OCI-LY7 (cell line): ENCODE results near the gene MAN1A2. TPM values are rescaled to one million over a fixed set of nuclear protein-coding genes. Genes with fewer than 3 reads are reported as not detected.

Experiments used
- BruUV-seq: library from RNA; stranded (reverse); fragments of 400-500 nt; replicated peaks from 2 replicates; lab custom pipeline; 2021; lab: Mats Ljungman, UMichigan
- CTCF ChIA-PET: fragments of 300-600 bp; sonication (Branson Sonifier 250); formaldehyde crosslinking; loops from one replicate; lab custom pipeline; 2022; ENCODE audit warnings: antibody characterized with exemption; ENCODE audit not compliant: unreplicated experiment; lab: Charles Lee
- POLR2A ChIA-PET: fragments of 300-600 bp; sonication (Branson Sonifier 250); formaldehyde crosslinking; loops from one replicate; lab custom pipeline; 2022; ENCODE audit warnings: antibody characterized with exemption; lab: Charles Lee
- DNase-seq: peaks from one replicate; pipeline ENCODE4 v3.0.0-alpha.2; 2015; ENCODE audit warnings: low spot score
- H2AFZ ChIP-seq: fragments of 200-600 bp; sonication (generic), shearing (Covaris generic); 2 replicates; pipeline ENCODE4 v1.6.1; 2014; ENCODE audit warnings: mild to moderate bottlenecking, antibody characterized with exemption, low read length, moderate library complexity
- H3K27ac ChIP-seq: fragments of 200-600 bp; sonication (generic); 2 replicates; pipeline ENCODE4 v1.5.1; 2014; ENCODE audit warnings: mixed run types, low read depth, mild to moderate bottlenecking, moderate library complexity, low read length, inconsistent platforms; ENCODE audit not compliant: poor library complexity, severe bottlenecking
- H3K36me3 ChIP-seq: fragments of 200-600 bp; sonication (generic); 2 replicates; pipeline ENCODE4 v1.6.1; 2014; ENCODE audit warnings: mild to moderate bottlenecking, antibody characterized with exemption, low read length, moderate library complexity, mixed read lengths; ENCODE audit not compliant: insufficient read depth
- H3K4me1 ChIP-seq: fragments of 200-600 bp; sonication (generic); 2 replicates; pipeline ENCODE4 v1.5.1; 2014; ENCODE audit warnings: mild to moderate bottlenecking, low read length; ENCODE audit not compliant: insufficient read depth, poor library complexity, severe bottlenecking
- H3K4me2 ChIP-seq: fragments of 200-600 bp; sonication (generic); 2 replicates; pipeline ENCODE4 v1.6.1; 2014; ENCODE audit warnings: mild to moderate bottlenecking, low read length
- H3K4me3 ChIP-seq: fragments of 200-600 bp; sonication (generic); 2 replicates; pipeline ENCODE4 v1.5.1; 2014; ENCODE audit warnings: mild to moderate bottlenecking, low read depth, low read length; ENCODE audit not compliant: poor library complexity, severe bottlenecking
- H3K79me2 ChIP-seq: fragments of 200-600 bp; sonication (generic); 2 replicates; pipeline ENCODE4 v1.6.1; 2016; ENCODE audit warnings: low read depth, mild to moderate bottlenecking, low read length, moderate library complexity, mixed read lengths; ENCODE audit not compliant: insufficient read depth
- H3K9me2 ChIP-seq: fragments of 200-600 bp; sonication (generic); 2 replicates; pipeline ENCODE4 v1.6.1; 2016; ENCODE audit warnings: mild to moderate bottlenecking, low read length, mixed read lengths; ENCODE audit not compliant: insufficient read depth
- H3K9me3 ChIP-seq: fragments of 200-600 bp; sonication (generic); 2 replicates; pipeline ENCODE4 v1.6.1; 2014; ENCODE audit warnings: mild to moderate bottlenecking, mixed run types, low read length, mixed read lengths
- H4K20me1 ChIP-seq: fragments of 200-600 bp; sonication (generic); 2 replicates; pipeline ENCODE4 v1.6.1; 2014; ENCODE audit warnings: mild to moderate bottlenecking, antibody characterized with exemption, low read length, moderate library complexity, mixed read lengths; ENCODE audit not compliant: insufficient read depth
- CTCF ChIP-seq: fragments of 200-600 bp; sonication (generic); conservative IDR thresholded peaks from 2 replicates; pipeline ENCODE4 v1.5.1; 2014; ENCODE audit warnings: mild to moderate bottlenecking, antibody characterized with exemption, low read length, moderate library complexity, mixed read lengths
- EZH2phosphoT487 ChIP-seq: fragments of 200-600 bp; sonication (generic); IDR thresholded peaks from 2 replicates; pipeline ENCODE4 v1.6.1; 2018; ENCODE audit warnings: low read depth, borderline replicate concordance, mild to moderate bottlenecking, mixed run types, antibody characterized with exemption, low read length, moderate library complexity, mixed read lengths
- intact Hi-C: fragments of 100-400 bp; cut with micrococcal nuclease; formaldehyde crosslinking; loops from one replicate; pipeline ENCODE4 v1.10.0; 2022; ENCODE audit not compliant: unreplicated experiment
- total RNA-seq, 2 experiments: library from RNA; depleted of rRNA in 1 of 2; stranded (reverse); fragments of >200 nt in 1 of 2; shearing (Covaris generic) in 1 of 2; gene quantifications; 2 replicates each; pipeline ENCODE4 v1.2.3, GENCODE V29; 2014 to 2022

Gene MAN1A2
- total RNA-seq, 2 experiments from 2014 or later, result 16.1 to 27.5 TPM

GRCh38 chr1:117405042-117405441, 37.8 kb downstream of the MAN1A2 start:
- H3K79me2 ChIP-seq, result no peaks in the 10 kb centered on the region; the same call in 1 of the 2 replicates
- no peak overlapping the region for H2AFZ ChIP-seq
- H3K9me3 ChIP-seq, result peaks cover 8% of the 10 kb centered on the region; the same call in 1 of the 2 replicates
- no peak overlapping the region for H3K27ac ChIP-seq
- intact Hi-C loops, result no loop called here
- no peak overlapping the region for H3K4me3 ChIP-seq
- H3K9me2 ChIP-seq, result no peaks in the 10 kb centered on the region
- no TSS peak for BruUV-seq
- no peaks in the 10 kb centered on the region for H4K20me1 ChIP-seq
- DNase-seq, result no peak
- ChIA-PET CTCF (no interaction called here), POLR2A (no interaction called here)
- H3K4me2 ChIP-seq, result no peak overlapping the region
- H3K36me3 ChIP-seq, result peaks cover 38% of the 10 kb centered on the region
- no peak for TF ChIP-seq EZH2phosphoT487
- TF ChIP-seq CTCF, result no peak
- H3K4me1 ChIP-seq, result no peaks in the 10 kb centered on the region

- no peak for DNase-seq
- intact Hi-C loops, result no loop called here
- Histone ChIP-seq H3K27ac (no peak overlapping the region), H3K79me2 (peaks cover 4% of the 10 kb centered on the region; the same call in 1 of the 2 replicates), H3K9me3 (no peaks in the 10 kb centered on the region), H3K36me3 (peaks cover 6% of the 10 kb centered on the region), H3K9me2 (no peaks in the 10 kb centered on the region; the same call in 1 of the 2 replicates), H3K4me3 (no peak overlapping the region), H3K4me1 (no peaks in the 10 kb centered on the region), H4K20me1 (no peaks in the 10 kb centered on the region), H2AFZ (no peak overlapping the region), H3K4me2 (no peak overlapping the region)
- ChIA-PET POLR2A (interaction anchor here (0.6 kb wide), 1 partner anchor 187 kb away, joined by 5 read pairs; no protein-coding TSS in a partner anchor), CTCF (interaction anchor here (0.5 kb wide), 1 partner anchor 55 kb away, joined by 3 read pairs; no protein-coding TSS in a partner anchor)
- no peak for TF ChIP-seq CTCF
- no peak for TF ChIP-seq EZH2phosphoT487
- BruUV-seq, result no TSS peak
Measured at GRCh38 chr1:117412472-117412871, 45.2 kb downstream of the MAN1A2 start.

DNA sequence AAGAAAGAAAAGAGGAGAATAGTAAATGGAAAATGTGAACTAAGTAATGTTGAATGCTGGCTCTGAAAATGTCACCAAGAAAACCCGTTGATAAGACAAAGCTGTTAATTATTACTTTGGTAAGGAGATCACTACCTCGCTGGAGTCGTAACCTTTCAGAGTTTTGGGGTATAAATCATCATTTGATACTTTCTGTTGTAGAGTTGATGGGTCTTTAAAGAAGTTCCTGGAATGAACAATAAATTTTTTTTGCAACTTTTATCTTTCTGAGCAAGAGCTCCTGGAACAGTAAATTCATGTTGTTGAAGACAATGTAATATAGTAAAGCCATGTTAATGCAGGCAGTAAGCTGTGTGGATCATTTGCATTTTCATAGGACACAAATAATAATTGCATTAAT, 46.2 kb downstream of the MAN1A2 start:
- peaks cover 4% of the 10 kb centered on the region; the same call in 1 of the 2 replicates for H3K79me2 ChIP-seq
- no peak overlapping the region for H2AFZ ChIP-seq
- no peak overlapping the region for H3K27ac ChIP-seq
- DNase-seq, result no peak
- BruUV-seq, result no TSS peak
- CTCF ChIA-PET, result no interaction called here
- H3K9me3 ChIP-seq, result no peaks in the 10 kb centered on the region
- H3K36me3 ChIP-seq, result peaks cover 3% of the 10 kb centered on the region; the same call in 1 of the 2 replicates
- H3K4me3 ChIP-seq, result no peak overlapping the region
- H3K4me2 ChIP-seq, result no peak overlapping the region
- POLR2A ChIA-PET, result interaction anchor here (1.1 kb wide), 1 partner anchor 13 kb away, joined by 4 read pairs; no protein-coding TSS in a partner anchor
- intact Hi-C loops, result no loop called here
- TF ChIP-seq EZH2phosphoT487 (no peak), CTCF (no peak)
- H3K4me1 ChIP-seq, result no peaks in the 10 kb centered on the region
- H3K9me2 ChIP-seq, result no peaks in the 10 kb centered on the region; the same call in 1 of the 2 replicates
- no peaks in the 10 kb centered on the region for H4K20me1 ChIP-seq
